ENCODE measurements around the gene RANBP3L.
"Not testable (repeated sequence)": the region's sequence is repeated elsewhere in the genome, so short reads cannot be mapped to it uniquely, and the experiment has no call there.

Gene RANBP3L

GRCh38 chr5:36301858-36302603 lies at the start of gene RANBP3L:
Gene RANBP3L (minus strand): TSS chr5:36301902. CDS start chr5:36301416, 486 bp downstream.
- FAIRE-seq: no peak

GRCh38 chr5:36346896-36347690 lies 45.4 kb upstream of the RANBP3L start:
- no peak for FAIRE-seq

- no peak for FAIRE-seq
These were observed 43.2 kb upstream of the RANBP3L start for GRCh38 chr5:36344899-36345298.

- FAIRE-seq: not testable (repeated sequence)
These were observed 40.0 kb upstream of the RANBP3L start for GRCh38 chr5:36341720-36342119.

GRCh38 chr5:36337597-36337996 lies 35.9 kb upstream of the RANBP3L start:
- FAIRE-seq: no peak

- FAIRE-seq: no peak
These were observed 32.6 kb upstream of the RANBP3L start for GRCh38 chr5:36334315-36334714.

GRCh38 chr5:36332720-36333119 lies 31.0 kb upstream of the RANBP3L start:
- FAIRE-seq: not testable (repeated sequence)

- FAIRE-seq: no peak
These were observed 23.5 kb upstream of the RANBP3L start for GRCh38 chr5:36325196-36325595.

- no peak for FAIRE-seq
These were observed 22.5 kb upstream of the RANBP3L start for GRCh38 chr5:36323926-36324781.

GRCh38 chr5:36312953-36313672 lies 11.4 kb upstream of the RANBP3L start:
- no peak for FAIRE-seq

GRCh38 chr5:36311956-36312355 lies 10.3 kb upstream of the RANBP3L start:
- no peak for FAIRE-seq

- no peak for FAIRE-seq
These were observed 8.4 kb upstream of the RANBP3L start for GRCh38 chr5:36310138-36310537.

GRCh38 chr5:36305571-36306326 lies 4.0 kb upstream of the RANBP3L start:
- FAIRE-seq: no peak

- FAIRE-seq: no peak
These were observed 2.5 kb upstream of the RANBP3L start for GRCh38 chr5:36304095-36304805.

- no peak for FAIRE-seq
These were observed 668 bp downstream of the RANBP3L start for GRCh38 chr5:36300927-36301540.

GRCh38 chr5:36300191-36300926 lies 1.3 kb downstream of the RANBP3L start:
- no peak for FAIRE-seq

- FAIRE-seq: no peak
These were observed 3.1 kb downstream of the RANBP3L start for GRCh38 chr5:36298552-36298951.

- FAIRE-seq: no peak
These were observed 4.0 kb downstream of the RANBP3L start for GRCh38 chr5:36297653-36298052.

- FAIRE-seq: no peak
These were observed 15.7 kb downstream of the RANBP3L start for GRCh38 chr5:36285837-36286615.

Data from TTC549 (cell line).